Astrocyte (in vitro differentiated cells and primary cell): ENCODE measurements around the gene ANOS1.

ENCODE experiments used
- CTCF ChIP-seq: IDR thresholded peaks from 2 replicates; pipeline ENCODE4 v1.5.1; 2011; ENCODE audit warnings: low read depth, mild to moderate bottlenecking, inconsistent platforms, low read length, moderate library complexity; ENCODE audit not compliant: insufficient read depth
- EZH2 ChIP-seq: IDR thresholded peaks from 2 replicates; pipeline ENCODE4 v1.6.1; 2012; ENCODE audit warnings: mild to moderate bottlenecking, low read length, inconsistent platforms; ENCODE audit not compliant: insufficient read depth

- TF ChIP-seq CTCF (no peak), EZH2 (no peak)
Observed at GRCh38 chrX:8520178-8520577, 211.8 kb downstream of the ANOS1 start.
